Endothelial cell of hepatic sinusoid (primary cell): ENCODE measurements around the gene PMEL.

Experiments
- in situ Hi-C: cut with HindIII; loops from 2 replicates; pipeline ENCODE4 v1.10.0; 2017; ENCODE audit warnings: low sequenced_read_pairs

The PMEL gene

DNA sequence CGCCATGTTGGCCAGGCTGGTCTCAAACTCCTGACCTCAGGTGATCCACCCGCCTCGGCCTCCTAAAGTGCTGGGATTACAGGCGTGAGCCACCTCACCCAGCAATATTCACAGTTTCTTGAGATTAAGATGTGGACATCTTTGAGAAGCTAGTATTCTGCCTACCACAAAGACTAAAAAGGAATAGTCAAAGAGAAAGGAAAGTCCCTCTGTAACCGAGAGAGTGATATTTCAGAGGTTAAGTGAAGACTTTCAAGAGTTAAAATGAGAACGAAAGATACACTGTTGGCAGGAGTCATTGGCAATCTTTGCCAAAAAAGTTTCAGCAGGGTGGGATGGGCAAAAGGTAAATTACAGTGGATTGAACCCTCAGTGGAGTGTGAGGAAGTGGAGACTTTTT, 19.3 kb downstream of the PMEL start:
- in situ Hi-C loops = no loop called here

DNA sequence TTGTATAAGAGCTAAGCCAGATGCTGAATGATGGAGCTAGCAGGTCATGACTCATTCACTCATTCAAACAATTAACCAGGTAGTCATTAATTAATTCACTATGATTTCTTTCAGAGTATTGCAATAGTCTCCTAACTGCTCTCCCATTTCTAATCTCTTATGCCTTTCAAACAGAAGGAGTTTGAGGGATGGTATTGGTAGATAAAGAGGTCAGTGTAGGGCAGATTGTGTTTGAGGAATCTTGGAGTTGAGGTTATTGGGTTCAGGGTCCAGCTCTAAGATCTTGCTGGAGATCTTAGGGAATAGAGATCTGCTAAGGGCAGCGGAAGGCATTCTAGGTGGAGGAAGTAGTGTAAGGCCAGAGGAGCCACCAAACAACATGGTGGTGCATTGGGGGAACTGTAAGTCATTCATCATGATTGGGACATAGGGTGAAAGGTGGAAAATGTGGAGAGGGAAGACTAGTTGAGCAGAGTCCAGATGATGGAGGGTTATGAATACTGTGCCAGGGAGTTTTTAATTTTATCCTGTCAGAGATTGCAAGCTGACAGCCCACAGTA, 23.2 kb downstream of the PMEL start:
- in situ Hi-C loops = no loop called here

DNA sequence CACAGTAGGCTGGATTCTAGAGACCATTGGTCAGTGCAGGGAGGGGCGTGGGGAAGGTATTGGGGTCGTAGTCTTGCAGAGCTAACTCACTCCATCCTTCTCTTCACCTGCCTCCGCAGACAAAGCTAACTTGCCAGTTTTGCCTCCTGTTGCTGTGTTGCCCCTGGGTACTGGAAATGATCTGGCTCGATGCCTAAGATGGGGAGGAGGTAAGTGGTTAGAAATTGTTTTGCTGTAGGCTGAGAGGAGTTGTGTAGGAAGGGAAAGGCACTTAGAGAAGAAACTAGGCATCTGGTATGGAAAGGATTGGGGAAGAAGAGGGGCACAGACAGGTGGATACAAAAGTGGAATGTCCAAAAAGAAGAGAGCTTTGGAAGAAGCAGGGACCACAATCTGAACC, 23.8 kb downstream of the PMEL start:
- in situ Hi-C loops = no loop called here

DNA sequence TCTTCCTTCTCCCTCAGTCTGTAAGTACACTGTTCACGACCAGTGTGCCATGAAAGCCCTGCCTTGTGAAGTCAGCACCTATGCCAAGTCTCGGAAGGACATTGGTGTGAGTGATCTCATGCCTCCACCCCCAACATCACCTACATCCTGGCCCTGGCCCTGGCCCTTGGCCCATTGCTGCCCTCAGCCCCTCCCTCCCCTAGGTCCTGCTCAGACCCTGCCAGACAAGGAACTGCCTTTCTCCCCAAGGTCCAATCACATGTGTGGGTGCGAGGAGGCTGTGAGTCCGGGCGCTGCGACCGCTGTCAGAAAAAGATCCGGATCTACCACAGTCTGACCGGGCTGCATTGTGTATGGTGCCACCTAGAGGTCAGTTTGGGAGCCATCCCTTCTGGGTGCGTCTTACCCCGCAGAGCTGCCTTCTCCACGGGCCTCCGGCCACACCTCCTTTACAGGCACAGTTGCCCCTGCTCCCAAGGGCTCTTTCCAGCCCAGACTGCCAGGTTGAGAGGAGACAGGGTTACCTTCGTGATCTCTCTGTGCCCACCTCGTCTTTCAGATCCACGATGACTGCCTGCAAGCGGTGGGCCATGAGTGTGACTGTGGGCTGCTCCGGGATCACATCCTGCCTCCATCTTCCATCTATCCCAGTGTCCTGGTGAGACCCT, 25.6 kb downstream of the PMEL start:
- in situ Hi-C loops = no loop called here

DNA sequence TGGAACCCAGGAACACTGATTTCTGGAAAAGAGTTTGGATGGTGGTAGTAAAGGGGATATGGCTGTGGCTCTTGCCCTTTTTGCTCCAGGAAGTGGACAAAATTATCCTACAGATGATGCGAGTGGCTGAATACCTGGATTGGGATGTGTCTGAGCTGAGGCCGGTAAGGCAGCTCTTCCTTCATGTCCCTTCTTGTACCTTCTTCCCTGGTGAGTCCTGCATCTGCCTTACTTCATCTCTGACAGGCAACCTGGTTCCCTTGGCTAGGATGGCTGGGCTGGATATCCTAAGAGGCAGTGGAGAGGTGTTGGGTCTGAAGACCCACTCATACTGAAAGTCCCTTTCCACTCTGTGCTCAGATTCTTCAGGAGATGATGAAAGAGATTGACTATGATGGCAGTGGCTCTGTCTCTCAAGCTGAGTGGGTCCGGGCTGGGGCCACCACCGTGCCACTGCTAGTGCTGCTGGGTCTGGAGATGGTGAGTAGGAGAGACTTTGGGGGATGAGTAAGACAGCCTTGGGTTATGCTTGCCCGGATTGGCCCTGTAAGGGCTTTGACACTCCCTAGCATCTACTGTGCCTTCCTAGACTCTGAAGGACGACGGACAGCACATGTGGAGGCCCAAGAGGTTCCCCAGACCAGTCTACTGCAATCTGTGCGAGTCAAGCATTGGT, 26.9 kb downstream of the PMEL start:
- in situ Hi-C loops = no loop called here

DNA sequence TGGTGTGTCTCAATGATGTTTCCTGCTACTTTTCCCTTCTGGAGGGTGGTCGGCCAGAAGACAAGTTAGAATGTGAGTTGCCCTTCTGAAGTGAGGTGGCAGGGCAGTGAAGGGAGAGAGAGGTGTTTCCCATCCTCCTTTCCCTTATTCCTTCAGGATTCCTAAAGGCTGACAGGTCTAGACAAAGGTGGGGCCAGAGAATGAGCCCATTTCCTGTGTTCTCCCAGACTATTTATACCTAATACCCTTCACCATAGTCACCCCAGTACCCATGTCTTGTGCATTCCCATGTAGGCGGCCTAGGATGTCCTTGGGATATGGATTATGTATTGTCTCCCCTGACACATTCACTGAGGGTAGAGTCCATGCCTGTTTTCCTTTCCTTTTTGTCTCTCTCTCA, 27.9 kb downstream of the PMEL start:
- in situ Hi-C loops = no loop called here

DNA sequence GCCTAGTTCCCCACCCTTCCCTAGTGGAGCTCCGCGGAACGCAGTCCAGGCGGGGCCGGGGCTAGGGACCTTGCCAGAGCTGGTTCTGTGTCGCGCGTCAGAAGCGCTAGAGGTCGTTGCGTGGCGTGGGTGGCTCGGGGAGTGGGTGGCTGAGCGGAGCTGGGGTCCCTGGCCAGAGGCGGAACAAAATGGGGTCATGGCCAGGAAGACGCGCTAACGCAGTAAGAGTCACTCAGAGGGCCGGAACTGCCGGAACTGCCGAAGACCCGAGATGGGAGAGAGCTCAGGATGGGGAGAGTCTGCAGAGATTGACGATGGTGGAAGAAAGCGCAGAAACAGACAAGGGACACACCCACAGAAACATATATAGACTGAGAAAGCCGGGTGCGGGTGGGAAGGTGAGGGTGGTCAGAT, 30.1 kb downstream of the PMEL start:
- in situ Hi-C loops = no loop called here

DNA sequence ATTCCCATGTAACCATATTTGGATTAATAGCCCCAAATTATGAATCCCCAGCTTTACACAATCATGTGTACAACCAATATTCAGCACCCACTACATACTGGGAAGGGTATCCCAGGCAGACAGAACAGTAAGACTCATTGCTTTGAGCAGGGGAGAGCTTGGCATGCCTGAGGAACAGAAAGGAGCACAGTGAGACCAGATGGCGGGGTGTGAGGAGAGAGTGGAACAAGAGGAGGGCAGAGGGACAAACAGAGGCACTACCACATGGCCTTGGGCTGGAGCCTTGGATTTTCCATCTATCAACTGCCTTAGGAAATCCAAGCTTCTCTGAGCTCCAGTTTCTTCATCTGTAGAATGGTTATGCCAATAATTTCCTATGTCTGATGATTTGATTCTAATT, 31.1 kb downstream of the PMEL start:
- in situ Hi-C loops = loop anchor here (5.0 kb wide), 1 partner anchor 117 kb away; the partner anchor contains the start of genes ORMDL2 and SARNP

DNA sequence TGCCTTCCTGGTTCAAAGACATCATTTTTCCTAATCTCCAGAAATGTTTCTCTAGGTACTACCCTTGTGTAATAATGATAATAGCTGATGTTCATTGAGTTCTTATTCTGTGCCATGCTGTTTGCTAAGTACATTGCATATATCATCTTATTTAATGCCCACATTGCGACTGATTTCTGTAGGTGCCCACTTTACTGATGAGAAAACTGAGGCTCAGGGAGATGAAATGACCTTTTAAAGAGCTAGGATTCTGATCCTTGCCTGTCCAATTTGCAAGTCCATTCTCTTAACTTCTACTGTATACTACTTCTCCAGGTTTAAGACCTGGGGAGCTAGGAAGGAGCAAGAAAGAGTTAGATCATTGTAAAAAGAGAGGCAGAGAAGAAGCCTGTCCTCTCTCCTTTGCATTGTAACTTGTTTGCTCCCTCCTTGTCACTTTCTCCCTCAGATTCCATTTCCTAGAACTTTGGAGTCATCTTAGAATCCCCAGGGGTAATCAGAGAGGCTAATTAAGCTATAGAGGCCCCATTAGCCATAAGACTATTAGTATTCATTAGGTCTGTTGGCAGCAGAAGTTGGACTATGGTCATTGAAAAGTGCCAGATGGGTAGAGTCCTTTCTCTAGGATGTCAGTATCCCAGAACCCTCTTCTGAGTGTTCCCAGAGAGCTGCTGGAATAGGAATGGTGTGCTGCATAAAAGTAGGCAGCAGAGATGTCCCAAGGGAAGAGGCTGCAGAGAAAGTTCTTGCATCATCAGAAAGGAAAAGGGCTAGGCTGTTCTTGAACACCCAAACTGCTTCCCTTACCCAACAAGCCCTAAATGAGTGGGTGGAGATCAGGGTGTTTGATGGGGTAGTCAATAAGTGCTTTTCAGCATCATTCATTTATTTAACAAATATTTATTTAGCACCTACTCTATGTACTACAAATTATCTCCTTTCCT, 31.8 kb downstream of the PMEL start:
- in situ Hi-C loops = loop anchor here (5.0 kb wide), 1 partner anchor 117 kb away; the partner anchor contains the start of genes ORMDL2 and SARNP

DNA sequence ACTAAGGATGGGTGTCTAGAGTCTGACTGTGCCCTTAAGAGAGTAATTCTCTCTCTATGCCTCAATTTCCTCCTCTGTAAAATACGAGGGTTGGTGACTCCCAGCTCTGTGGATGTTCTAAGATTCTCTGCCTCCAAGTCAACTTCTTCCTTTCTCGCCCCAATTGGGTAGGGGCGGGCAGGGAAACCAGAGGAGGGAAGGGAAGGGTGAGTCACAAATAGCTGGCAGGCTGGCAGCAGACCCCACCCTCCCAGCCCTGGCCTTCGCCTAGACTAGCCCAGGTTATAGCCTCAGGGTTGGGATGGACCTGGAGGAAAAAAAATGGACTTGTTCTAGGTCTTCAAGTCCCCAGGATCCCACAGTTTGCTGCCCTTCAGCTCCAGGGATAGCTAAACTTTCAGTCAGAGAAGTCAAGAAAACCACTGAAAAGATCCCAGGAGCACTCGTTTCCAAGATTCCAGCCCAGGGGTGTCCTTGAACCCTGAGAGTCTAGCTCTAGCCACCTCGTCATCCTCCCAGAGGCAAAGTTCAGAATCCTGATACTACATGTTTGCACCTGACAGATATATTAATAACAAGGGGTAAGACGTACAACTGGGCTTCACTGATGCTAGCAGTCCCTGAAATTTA, 32.6 kb downstream of the PMEL start:
- in situ Hi-C loops = loop anchor here (5.0 kb wide), 1 partner anchor 116 kb away; the partner anchor contains the start of genes ORMDL2 and SARNP

DNA sequence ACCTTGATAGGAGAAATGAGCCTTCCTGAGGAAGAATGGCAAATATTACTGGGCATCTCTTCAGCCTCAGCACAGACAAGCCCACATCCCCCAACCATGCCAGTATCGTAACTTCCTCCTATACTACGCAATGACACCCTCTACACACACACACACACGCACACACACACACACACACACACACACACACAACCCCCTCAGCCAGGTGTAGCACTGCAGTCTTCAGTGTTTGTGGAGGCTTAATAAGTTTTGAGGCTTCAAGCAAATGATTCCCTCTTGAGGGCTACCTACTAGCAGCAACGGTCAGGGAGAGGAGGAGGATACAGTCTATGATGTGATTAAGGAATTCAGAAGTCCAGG, 33.3 kb downstream of the PMEL start:
- in situ Hi-C loops = loop anchor here (5.0 kb wide), 1 partner anchor 115 kb away; the partner anchor contains the start of genes ORMDL2 and SARNP

DNA sequence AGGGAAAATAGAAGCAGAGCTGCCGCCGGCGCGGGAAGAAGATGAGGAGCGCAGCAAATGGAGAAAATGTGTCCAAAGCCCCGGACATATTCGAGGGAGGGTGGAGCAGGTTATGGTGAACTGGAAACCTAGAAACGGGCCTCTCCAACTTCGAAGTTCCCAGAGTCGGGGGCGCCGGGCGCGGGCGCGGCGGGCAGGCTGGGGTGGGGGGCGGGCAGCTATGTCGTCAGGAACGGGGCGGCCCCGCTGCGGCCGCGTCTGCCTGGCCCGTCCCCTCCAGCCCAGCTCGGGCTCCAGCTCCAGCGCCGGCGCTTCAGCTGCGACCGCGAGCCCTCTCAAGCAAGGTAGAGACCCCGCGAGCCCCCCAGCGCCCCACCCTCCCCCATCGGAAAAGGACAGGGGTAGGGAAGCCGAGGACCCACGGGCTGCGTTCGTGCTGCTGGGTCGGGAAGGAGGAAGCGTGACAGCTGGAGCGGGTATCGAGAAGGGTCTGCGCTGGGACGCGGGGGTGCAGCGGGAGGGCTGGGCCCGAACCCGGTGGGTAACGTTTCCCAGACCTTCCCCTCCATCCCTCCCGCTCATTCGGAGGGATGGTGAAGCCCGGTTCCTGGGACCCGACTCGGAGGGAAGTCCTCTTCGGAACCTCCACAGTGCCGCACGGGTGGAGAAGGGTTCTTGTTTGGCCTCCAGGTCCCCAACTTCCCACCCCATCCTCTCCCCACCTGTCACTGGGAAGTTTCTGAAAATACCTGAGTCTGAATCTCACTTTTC, 33.9 kb downstream of the PMEL start:
- in situ Hi-C loops = loop anchor here (5.0 kb wide), 1 partner anchor 115 kb away; the partner anchor contains the start of genes ORMDL2 and SARNP

DNA sequence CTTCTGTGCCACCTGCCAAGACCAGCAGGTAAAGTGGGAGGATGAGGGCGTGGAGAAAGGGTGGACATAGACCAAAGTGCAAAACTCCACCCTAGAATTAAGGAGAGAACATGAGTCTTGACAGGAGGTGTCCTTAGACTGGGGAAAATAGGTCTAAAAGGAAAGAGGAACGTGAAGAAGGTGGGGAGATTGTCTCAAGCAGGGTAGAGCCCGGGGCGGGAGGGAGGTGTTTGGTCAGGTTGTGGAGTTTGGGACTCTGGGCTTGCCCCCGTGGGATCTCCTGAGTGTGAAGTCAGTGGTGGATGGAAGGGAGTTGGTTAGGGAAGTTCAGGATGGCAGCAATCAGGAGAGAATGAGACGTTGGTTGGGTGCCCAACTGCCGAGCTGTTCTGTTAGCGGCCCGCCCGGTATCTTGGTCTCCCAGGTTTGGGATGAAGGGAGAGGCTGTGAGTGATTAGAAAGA, 34.5 kb downstream of the PMEL start:
- in situ Hi-C loops = loop anchor here (5.0 kb wide), 1 partner anchor 114 kb away; the partner anchor contains the start of genes ORMDL2 and SARNP

DNA sequence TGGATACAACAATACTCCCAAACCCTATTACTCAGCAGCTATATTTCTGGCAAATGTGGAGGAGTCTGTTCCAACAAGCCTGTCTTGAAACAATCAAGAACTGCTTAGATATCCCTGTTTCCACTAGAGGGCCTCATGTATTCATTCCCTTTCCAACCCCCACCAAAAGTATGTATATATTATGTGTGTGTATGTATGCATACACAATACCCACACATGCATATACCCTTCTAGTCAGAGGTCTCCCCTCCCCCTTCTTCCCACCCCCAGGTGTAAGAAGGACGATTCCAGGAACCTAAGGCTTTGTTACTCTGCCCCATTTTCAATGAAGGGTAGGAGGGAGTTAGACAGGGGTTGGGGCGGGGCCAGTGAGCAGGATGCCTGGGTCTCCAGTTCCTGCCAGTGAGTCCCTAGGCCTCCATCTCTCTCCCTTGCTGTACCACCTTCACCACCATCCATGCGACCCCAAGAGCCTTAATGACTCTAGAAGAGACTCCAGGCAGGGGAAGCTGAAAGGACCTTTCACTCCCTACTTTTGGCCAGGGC, 35.0 kb downstream of the PMEL start, which contains the start of gene DGKA:
Gene DGKA (plus strand): TSS at position 392 of the 546 bp plus-strand sequence. CDS start 5,342 bp downstream, outside the sequence.
- in situ Hi-C loops = loop anchor here (5.0 kb wide), 1 partner anchor 114 kb away; the partner anchor contains the start of genes ORMDL2 and SARNP

DNA sequence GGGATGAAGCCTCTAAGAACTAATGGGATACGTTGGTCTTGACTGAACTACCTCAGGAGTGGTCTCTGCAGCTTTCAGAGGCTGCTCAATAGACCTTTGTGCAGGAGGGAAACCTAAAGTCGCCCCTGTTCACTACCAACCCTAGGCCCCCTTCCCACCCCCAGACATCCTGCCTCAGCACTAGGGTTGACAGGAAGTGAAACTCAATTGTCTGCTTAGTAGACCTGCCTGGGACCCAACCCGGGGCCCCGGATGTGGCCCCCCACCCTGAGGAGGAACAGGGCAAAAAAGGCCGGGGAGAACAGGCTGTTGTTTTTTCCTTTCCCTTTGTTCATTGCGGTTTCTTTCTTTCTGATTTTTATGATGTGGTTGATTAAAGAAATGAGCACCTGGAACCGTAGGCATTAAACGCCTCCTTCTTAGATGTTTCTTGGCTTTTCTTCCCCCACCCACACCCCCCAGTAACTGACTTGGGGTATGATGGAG, 36.5 kb downstream of the PMEL start:
- in situ Hi-C loops = loop anchor here (5.0 kb wide), 2 partner anchors 47 to 87 kb away; partner anchors contain the start of gene MMP19

DNA sequence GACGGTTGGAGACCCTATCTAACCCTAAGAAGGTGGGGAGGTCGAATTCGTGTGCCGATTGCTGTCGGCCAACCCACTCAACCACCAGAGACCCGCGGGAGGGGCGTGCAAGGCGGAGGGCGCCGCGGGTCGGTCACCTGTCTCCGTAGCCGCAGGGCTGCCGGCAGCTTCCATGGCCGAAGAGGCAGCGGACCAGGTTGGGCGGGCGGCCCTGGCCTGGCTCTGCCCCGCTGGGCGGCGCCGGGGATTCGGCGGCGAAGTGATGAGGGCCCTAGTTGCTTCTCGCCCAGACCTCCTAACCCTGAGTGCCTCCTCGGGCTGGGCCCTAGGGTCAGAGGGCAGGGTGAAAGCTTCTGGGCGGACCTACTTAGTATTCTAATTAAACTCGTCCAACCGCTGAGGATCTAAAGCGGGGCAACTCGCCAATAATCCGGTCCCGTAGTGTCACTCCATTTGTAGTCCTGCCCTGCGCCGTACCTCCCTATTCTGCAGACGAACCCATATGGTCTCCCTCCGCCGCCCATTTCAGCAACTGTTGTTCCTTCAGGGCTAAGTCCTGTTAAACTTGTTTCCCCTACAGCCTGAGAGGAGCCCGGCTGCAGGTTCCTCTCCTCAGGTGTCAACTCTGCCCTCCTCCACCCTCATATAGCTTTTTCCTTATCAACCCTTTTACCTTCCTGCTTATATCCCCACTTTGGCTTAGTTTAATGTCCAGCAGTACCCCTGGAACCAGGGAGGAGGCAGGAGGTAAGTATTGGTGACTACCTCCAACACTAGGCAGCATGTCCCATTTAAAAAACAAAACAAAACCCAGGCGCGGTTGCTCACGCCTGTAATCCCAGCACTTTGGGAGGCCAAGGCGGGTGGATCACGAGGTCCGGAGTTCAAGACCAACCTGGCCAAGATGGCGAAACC, 38.0 kb downstream of the PMEL start, which contains the start of gene PYM1:
Gene PYM1 (minus strand): TSS at position 307 of the 915 bp plus-strand sequence. CDS start 133 bp downstream, at position 174.
- in situ Hi-C loops = loop anchor here (5.0 kb wide), 2 partner anchors 46 to 86 kb away; partner anchors contain the start of gene MMP19
